Stimulated activated CD8-positive, alpha-beta memory T cell treated with anti-CD3 and anti-CD28 coated beads, Interleukin-4, amount 100 ng/mL, for 48 hours (primary cell): ENCODE results near the gene EIF4E2.
"Not testable (repeated sequence)": the region's sequence is repeated elsewhere in the genome, so short reads cannot be mapped to it uniquely, and the experiment has no call there.

ENCODE experiments used
- DNase-seq: peaks from one replicate; pipeline ENCODE4 v3.0.0-alpha.2; 2020

EIF4E2 gene

GRCh38 chr2:232570481-232570880 lies 20.0 kb downstream of the EIF4E2 start:
- not testable (repeated sequence) for DNase-seq

GRCh38 chr2:232571026-232571474 lies 20.6 kb downstream of the EIF4E2 start:
- no peak for DNase-seq

GRCh38 chr2:232573042-232573441 lies 22.6 kb downstream of the EIF4E2 start:
- no peak for DNase-seq

GRCh38 chr2:232573771-232574435 lies 23.4 kb downstream of the EIF4E2 start:
- DNase-seq: no peak

- DNase-seq: no peak
Observed at GRCh38 chr2:232574674-232575403, 24.4 kb downstream of the EIF4E2 start.

- no peak for DNase-seq
Observed at GRCh38 chr2:232575404-232575746, 24.9 kb downstream of the EIF4E2 start.

GRCh38 chr2:232576995-232577394 lies 26.5 kb downstream of the EIF4E2 start:
- no peak for DNase-seq

- no peak for DNase-seq
Observed at GRCh38 chr2:232577841-232578240, 27.4 kb downstream of the EIF4E2 start.

GRCh38 chr2:232578626-232579025 lies 28.1 kb downstream of the EIF4E2 start:
- DNase-seq: no peak

GRCh38 chr2:232580648-232580981 lies 30.1 kb downstream of the EIF4E2 start:
- no peak for DNase-seq

- DNase-seq: no peak
Observed at GRCh38 chr2:232581725-232582124, 31.2 kb downstream of the EIF4E2 start.

- no peak for DNase-seq
Observed at GRCh38 chr2:232584238-232584637, 33.7 kb downstream of the EIF4E2 start.

- DNase-seq: no peak
Observed at GRCh38 chr2:232586943-232587505, 36.5 kb downstream of the EIF4E2 start.

GRCh38 chr2:232587512-232587911 lies 37.0 kb downstream of the EIF4E2 start:
- no peak for DNase-seq

GRCh38 chr2:232588031-232588430 lies 37.5 kb downstream of the EIF4E2 start:
- no peak for DNase-seq

GRCh38 chr2:232588680-232589585 lies 38.4 kb downstream of the EIF4E2 start:
- DNase-seq: no peak

GRCh38 chr2:232592772-232593395 lies 42.4 kb downstream of the EIF4E2 start:
- DNase-seq: no peak

GRCh38 chr2:232593982-232594381 lies 43.5 kb downstream of the EIF4E2 start:
- no peak for DNase-seq

- DNase-seq: no peak
Observed at GRCh38 chr2:232597362-232598079, 47.0 kb downstream of the EIF4E2 start.

- DNase-seq: no peak
Observed at GRCh38 chr2:232598293-232598692, 47.8 kb downstream of the EIF4E2 start.

- DNase-seq: no peak
Observed at GRCh38 chr2:232600053-232600773, 49.7 kb downstream of the EIF4E2 start.
